Large intestine (tissue), 3 donors: ENCODE results near the gene OPCML. TPM values are rescaled to one million over a fixed set of nuclear protein-coding genes. Genes with fewer than 3 reads are reported as not detected.

Experiments
- DNase-seq, 2 donors: peaks; one replicate each; pipeline versions ENCODE4 v3.0.0 to v3.0.0-alpha.2; 2013
- H3K27ac ChIP-seq: one replicate; pipeline ENCODE4 v1.5.1; 2013; ENCODE audit warnings: low read length
- H3K27me3 ChIP-seq: 2 replicates; pipeline ENCODE4 v1.6.1; 2013; ENCODE audit warnings: low read length; ENCODE audit not compliant: control insufficient read depth, insufficient read depth
- H3K36me3 ChIP-seq: 2 replicates; pipeline ENCODE4 v1.6.1; 2013; ENCODE audit warnings: low read length; ENCODE audit not compliant: control insufficient read depth, insufficient read depth
- H3K4me1 ChIP-seq: one replicate; pipeline ENCODE4 v1.6.1; 2013; ENCODE audit warnings: low read length; ENCODE audit not compliant: control insufficient read depth, insufficient read depth
- H3K4me3 ChIP-seq: one replicate; pipeline ENCODE4 v1.5.1; 2013; ENCODE audit warnings: low read length
- H3K9me3 ChIP-seq: one replicate; pipeline ENCODE4 v1.6.1; 2013; ENCODE audit warnings: mild to moderate bottlenecking, low read depth, low read length, moderate library complexity; ENCODE audit not compliant: control insufficient read depth
- WGBS: methylation state at CpG from one replicate; pipeline ENCODE4 v1.1.5; 2013; ENCODE audit warnings: low lambda C conversion rate; ENCODE audit not compliant: insufficient coverage; 5-methylcytosine and 5-hydroxymethylcytosine counted together
- polyA plus RNA-seq: library from polyadenylated mRNA; unstranded; fragments of 120-200 nt; gene quantifications from one replicate; pipeline ENCODE4 v1.2.1, GENCODE V29; 2013

OPCML gene
- polyA plus RNA-seq, 1 donor: 1.4 TPM

GRCh38 chr11:133559382-133559781 lies 27.1 kb upstream of the OPCML start:
- Histone ChIP-seq H3K27me3 (no peaks in the 10 kb centered on the region), H3K9me3 (no peaks in the 10 kb centered on the region), H3K36me3 (no peaks in the 10 kb centered on the region), H3K4me1 (no peaks in the 10 kb centered on the region), H3K4me3 (no peak overlapping the region), H3K27ac (no peak overlapping the region)
- WGBS: 100% methylated on average over 1 of the region's 6 CpGs
- no peak for DNase-seq

DNA sequence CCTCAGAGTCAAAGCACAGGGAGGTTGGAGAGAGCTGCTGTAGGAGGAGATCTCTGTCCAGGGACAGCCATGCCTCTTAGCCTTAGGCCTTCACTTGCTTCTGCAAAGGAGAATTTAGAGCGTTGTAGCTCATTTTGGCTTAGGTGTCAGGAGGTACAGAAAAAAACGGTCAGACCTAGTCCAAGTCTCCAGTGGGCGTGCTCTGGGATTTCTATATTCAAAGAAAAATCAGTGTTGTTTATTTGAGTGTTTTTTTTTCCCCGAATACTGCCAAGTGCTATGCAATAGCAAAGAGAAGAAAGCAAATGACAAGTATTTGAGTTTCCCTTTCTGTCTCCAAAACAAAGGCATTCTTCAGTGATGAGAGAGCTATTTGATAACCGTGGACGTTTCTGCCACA lies 22.7 kb upstream of the OPCML start:
- no peak for DNase-seq
- H3K4me1 ChIP-seq: no peaks in the 10 kb centered on the region
- H3K36me3 ChIP-seq: no peaks in the 10 kb centered on the region
- H3K27me3 ChIP-seq: peaks cover 2% of the 10 kb centered on the region
- no peak overlapping the region for H3K4me3 ChIP-seq
- WGBS: no CpG with 5 or more reads among the region's 6 CpGs
- no peaks in the 10 kb centered on the region for H3K9me3 ChIP-seq
- H3K27ac ChIP-seq: no peak overlapping the region

DNA sequence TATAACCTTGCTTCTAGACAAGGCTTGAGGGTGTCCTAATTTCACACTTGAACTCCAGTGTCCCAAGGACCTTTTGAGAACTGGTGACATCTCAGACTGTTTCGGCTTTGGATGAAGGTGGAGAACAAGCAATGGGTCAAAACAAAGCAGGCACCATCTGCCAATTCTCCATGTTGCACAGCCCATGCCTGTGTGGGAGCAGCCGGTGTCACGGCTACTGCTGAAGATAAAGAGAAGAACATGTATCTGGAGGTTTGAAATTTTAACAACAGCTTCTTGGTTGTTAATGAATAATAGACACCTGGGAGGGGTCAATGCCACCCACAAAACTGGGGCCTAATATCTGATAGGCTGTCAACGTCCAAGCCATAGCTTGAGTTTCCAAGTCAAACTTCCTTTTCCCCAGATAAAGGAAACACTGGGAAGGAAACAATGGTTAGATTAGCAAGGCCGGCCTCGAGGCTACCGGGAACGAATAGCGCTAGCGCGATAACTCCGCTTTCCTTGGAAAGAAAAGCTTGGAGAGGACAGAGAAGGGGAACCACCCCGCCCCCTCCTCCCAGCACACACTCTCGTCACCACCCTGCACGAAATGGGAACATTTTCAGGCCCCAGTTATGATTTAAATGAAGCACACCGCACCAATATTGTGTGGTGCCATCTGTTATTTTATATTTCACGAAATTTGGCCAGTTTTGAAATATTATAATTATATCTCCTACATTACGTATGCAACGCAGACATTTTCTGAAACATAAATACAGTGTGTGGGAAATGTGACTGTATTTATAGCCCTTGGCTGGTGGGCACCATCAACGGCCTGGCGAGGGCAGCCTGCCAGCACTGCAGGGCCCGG lies 21.8 kb upstream of the OPCML start:
- no peaks in the 10 kb centered on the region for H3K36me3 ChIP-seq
- no peak overlapping the region for H3K27ac ChIP-seq
- no peak overlapping the region for H3K4me3 ChIP-seq
- WGBS: 100% methylated on average over 1 of the region's 22 CpGs
- no peak for DNase-seq
- H3K27me3 ChIP-seq: peaks cover 2% of the 10 kb centered on the region
- H3K9me3 ChIP-seq: no peaks in the 10 kb centered on the region
- no peaks in the 10 kb centered on the region for H3K4me1 ChIP-seq

DNA sequence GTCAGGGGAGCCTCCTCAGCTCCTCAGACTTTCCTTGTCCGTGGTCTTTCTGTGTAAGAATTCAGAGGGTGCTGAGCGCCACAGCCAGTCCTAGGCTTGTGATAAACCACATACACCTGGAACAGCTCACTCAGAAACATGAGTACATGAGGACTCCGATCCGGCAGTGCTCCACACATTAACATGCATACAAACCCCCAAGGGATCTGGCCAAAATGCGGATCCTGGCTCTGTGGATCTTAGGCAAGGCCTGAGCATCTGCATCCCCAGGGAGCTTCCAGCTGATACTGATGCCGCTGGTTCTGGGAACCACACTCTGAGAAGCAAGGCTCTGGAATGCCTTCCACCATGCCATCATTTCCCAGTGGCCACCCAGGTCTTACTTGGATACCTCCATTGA lies 20.6 kb upstream of the OPCML start:
- Histone ChIP-seq H3K9me3 (no peaks in the 10 kb centered on the region), H3K27me3 (peaks cover 2% of the 10 kb centered on the region), H3K4me1 (no peaks in the 10 kb centered on the region), H3K27ac (no peak overlapping the region), H3K36me3 (no peaks in the 10 kb centered on the region), H3K4me3 (no peak overlapping the region)
- WGBS: no CpG with 5 or more reads among the region's 6 CpGs
- no peak for DNase-seq

DNA sequence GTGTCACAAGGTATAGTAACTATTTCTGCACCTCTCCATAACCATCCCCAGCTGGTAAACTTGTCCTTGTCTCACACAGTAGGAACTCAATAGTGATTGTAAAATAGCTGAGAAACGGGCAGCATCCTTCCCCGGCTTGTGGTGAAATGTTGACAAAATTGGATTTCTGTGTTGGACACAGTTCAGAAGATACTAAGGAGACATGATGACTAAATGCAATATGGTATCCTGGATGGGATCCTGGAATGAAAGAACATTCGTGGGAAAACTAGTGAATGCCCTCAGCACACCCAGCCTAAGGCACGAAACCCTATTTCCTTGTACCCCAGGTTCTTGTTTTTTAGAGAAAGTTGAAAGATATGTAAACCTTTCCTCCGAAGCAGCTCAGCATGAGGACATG lies 18.8 kb upstream of the OPCML start:
- no peak for DNase-seq
- Histone ChIP-seq H3K4me3 (no peak overlapping the region), H3K9me3 (peaks cover 6% of the 10 kb centered on the region), H3K27me3 (peaks cover 2% of the 10 kb centered on the region), H3K4me1 (no peaks in the 10 kb centered on the region), H3K36me3 (no peaks in the 10 kb centered on the region), H3K27ac (no peak overlapping the region)
- WGBS: 100% methylated on average over 1 of the region's 5 CpGs

- Histone ChIP-seq H3K4me3 (no peak overlapping the region), H3K4me1 (no peaks in the 10 kb centered on the region), H3K9me3 (peaks cover 8% of the 10 kb centered on the region), H3K36me3 (no peaks in the 10 kb centered on the region), H3K27ac (no peak overlapping the region), H3K27me3 (peaks cover 2% of the 10 kb centered on the region)
- no CpG with 5 or more reads among the region's 3 CpGs for WGBS
- DNase-seq: no peak
Measured at GRCh38 chr11:133549826-133550225, 17.5 kb upstream of the OPCML start.

DNA sequence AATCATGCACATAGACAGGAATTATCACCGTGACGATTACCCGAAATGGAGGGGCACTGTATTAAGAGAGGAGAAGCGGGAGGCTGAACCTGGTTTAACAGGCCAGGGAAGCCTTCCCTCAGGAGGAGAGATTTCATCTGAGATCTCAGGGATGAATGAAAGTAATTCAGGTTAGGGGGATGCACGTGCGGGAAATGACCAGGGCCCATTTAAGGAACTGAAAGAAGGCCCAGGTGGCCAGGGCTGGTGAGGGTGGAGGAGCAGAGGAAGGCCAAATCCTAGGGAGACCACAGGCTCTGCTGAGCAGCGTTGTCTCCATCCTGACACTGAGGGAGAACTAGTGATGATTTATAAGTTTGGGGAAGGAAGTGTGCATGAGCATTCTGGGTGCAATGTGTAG lies 16.3 kb upstream of the OPCML start:
- WGBS: no CpG with 5 or more reads among the region's 7 CpGs
- no peak overlapping the region for H3K4me3 ChIP-seq
- H3K27ac ChIP-seq: no peak overlapping the region

GRCh38 chr11:133547808-133548494 lies 15.7 kb upstream of the OPCML start:
- H3K27me3 ChIP-seq: peaks cover 2% of the 10 kb centered on the region
- no peak overlapping the region for H3K27ac ChIP-seq
- no peak overlapping the region for H3K4me3 ChIP-seq
- WGBS: 78% methylated on average over 4 of the region's 12 CpGs
- DNase-seq: no peak
- peaks cover 8% of the 10 kb centered on the region for H3K9me3 ChIP-seq
- no peaks in the 10 kb centered on the region for H3K36me3 ChIP-seq
- no peaks in the 10 kb centered on the region for H3K4me1 ChIP-seq

More for the DNA sequence above, 16.3 kb upstream of the OPCML start:
- Histone ChIP-seq H3K27me3 (peaks cover 2% of the 10 kb centered on the region), H3K36me3 (no peaks in the 10 kb centered on the region), H3K9me3 (peaks cover 8% of the 10 kb centered on the region), H3K4me1 (no peaks in the 10 kb centered on the region)
- no peak for DNase-seq

DNA sequence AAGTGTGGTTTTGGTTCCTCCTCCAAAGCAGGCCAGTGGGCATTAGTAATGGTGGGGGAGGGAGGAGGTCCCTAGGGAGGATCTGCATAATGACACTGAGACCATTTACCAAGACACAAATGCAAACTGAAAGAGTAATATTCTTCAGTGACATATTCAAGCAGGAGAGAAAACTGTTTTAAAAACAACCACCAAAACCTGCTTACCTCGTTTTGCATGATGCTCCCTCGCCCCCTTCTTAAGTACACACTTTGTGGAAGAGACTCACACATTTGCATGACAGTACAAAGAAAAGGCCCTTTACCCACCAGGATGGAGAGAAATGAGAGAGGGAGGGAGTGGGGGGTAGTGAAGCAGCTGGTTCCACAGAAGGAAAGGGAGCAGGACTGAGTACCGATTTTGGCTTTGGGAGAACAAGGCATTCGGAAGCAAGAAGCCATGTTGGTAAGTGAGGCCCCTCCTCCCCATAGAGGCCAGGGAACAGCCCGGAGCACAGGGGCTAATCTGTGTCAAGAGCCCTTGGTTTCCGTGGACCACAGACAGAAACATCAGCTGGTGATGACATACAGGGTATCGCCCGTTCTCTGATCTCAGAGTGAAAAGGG lies 13.0 kb upstream of the OPCML start:
- WGBS: no CpG with 5 or more reads among the region's 8 CpGs
- no peak overlapping the region for H3K27ac ChIP-seq
- no peak overlapping the region for H3K4me3 ChIP-seq
- DNase-seq: no peak
- no peaks in the 10 kb centered on the region for H3K4me1 ChIP-seq
- peaks cover 8% of the 10 kb centered on the region for H3K9me3 ChIP-seq
- H3K36me3 ChIP-seq: no peaks in the 10 kb centered on the region
- no peaks in the 10 kb centered on the region for H3K27me3 ChIP-seq

GRCh38 chr11:133541720-133542095 lies 9.4 kb upstream of the OPCML start:
- no peaks in the 10 kb centered on the region for H3K27me3 ChIP-seq
- H3K9me3 ChIP-seq: peaks cover 8% of the 10 kb centered on the region
- H3K4me3 ChIP-seq: no peak overlapping the region
- 100% methylated on average over 1 of the region's 7 CpGs for WGBS
- no peaks in the 10 kb centered on the region for H3K36me3 ChIP-seq
- DNase-seq: no peak
- H3K27ac ChIP-seq: no peak overlapping the region
- no peaks in the 10 kb centered on the region for H3K4me1 ChIP-seq
